Ramos (cell line): ENCODE data around the gene HEXB.

Source experiments
- in situ Hi-C: fragments of 300-500 bp; cut with MboI; formaldehyde crosslinking; loops from one replicate; pipeline ENCODE4 v1.14.3; 2022; ENCODE audit warnings: low sequenced_read_pairs; ENCODE audit not compliant: unreplicated experiment

HEXB gene

GRCh38 chr5:74684900-74685851 lies at the start of gene HEXB:
Gene HEXB, plus strand, starts transcription at chr5:74685233. Its CDS starts 28 bp downstream, at chr5:74685261.
- in situ Hi-C loops = no loop called here

- in situ Hi-C loops = no loop called here
Measured at GRCh38 chr5:74636149-74636548, 48.9 kb upstream of the HEXB start.

DNA sequence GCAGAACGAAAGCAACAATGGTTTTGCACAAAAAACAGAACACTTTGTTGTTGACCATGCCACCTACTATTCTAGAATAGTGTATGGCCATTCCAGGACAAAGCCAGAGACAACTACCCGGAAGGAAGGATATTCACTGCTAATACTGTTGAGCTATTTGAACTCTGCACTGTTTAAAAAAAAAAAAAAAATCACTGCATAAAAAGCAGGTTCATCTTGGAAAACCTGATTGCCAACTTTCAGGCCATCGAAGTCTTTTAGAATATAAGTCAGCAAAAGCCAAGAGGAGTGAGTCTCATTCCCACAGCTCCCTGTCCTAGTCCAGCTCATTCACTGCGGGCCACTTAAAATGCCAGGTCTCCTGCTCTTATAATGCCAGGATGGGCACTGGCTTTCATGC lies 48.5 kb upstream of the HEXB start:
- in situ Hi-C loops = no loop called here

GRCh38 chr5:74638544-74638969 lies 46.5 kb upstream of the HEXB start:
- in situ Hi-C loops = no loop called here

DNA sequence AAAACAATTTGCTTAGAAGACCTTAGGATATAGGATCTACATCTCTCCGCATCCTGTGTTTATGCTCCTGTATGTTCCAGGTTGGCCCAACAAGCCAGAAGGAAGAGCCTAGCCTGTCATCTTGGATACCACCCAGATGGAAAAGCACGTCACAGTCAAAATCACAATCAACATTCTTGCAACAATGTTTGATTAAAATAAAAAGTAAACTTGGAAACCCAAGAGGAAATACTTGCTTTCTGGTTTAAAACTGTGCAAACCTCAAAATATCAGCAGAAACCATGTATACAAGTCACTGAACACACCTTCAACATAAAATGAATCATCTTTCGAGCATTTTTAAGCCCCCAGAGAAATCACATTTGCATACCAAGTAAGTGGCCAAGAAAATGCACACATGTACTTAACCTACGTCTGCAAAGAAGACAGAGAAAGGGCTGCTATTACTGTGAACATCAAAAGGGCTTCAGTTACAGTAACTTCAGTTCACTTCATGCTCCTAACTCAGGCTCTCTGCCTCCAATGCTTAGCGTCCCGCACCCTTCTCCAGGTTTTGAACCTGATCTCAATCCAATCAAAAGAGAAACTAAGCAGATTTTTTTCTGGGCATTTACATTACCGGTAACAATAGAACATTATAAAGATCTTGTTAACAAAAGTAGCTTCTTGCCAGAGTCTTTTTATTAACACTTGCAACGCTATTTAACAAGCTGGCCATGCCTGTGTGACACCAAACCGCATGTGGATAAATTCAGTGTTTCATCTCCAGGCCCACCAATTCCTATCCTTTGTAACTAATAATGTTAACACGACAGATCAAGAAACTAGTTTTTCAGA lies 45.8 kb upstream of the HEXB start:
- in situ Hi-C loops = no loop called here

GRCh38 chr5:74639807-74640449 lies 45.1 kb upstream of the HEXB start:
- in situ Hi-C loops = loop anchor here (10.0 kb wide), 1 partner anchor 245 kb away; no protein-coding TSS in a partner anchor

- in situ Hi-C loops = loop anchor here (10.0 kb wide), 1 partner anchor 246 kb away; no protein-coding TSS in a partner anchor
Measured at GRCh38 chr5:74640450-74640953, 44.5 kb upstream of the HEXB start, which contains the start of gene ENC1. Gene ENC1, minus strand, starts transcription at chr5:74640728. Its CDS starts 4,243 bp downstream, at chr5:74636485.

DNA sequence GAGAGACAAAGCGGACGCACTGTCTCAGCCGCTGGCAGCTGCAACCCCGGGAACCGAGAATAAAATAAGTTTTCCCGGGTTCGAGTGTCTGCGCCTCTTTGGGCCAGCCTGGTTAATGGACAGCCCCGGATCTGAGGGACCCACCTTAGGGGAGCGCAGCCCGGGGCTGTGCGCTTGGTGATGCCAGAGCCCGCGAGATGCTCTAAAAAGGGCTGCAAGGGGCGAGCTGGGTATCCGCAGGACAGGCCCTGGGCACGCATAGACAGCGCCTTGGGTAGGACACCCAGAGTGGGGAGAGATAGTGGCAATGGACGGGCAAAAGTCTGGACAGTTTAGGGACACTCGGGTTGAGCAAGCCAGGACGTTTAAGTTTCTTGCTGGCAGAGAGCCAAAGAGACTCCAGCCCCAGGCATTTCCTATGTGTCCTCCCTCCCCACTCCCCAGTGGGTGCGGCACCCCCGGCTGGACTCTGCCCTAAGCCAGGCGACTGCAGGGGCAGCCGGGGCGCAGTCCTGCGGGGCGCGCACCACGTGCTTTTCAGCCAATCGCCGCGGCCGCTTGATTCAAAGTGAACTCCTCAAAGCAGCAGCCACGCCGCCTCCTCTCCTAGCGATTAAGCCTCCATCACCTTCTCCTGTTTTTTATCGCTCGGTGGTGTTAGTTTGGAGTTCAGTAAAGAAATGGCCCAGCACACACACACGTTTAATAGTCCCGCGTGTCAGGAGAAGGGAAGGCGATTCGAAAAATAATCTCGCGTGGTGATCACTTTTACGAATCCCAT lies 43.9 kb upstream of the HEXB start:
- in situ Hi-C loops = loop anchor here (10.0 kb wide), 1 partner anchor 246 kb away; no protein-coding TSS in a partner anchor

GRCh38 chr5:74641735-74642542 lies 43.1 kb upstream of the HEXB start:
- in situ Hi-C loops = loop anchor here (10.0 kb wide), 1 partner anchor 247 kb away; no protein-coding TSS in a partner anchor

DNA sequence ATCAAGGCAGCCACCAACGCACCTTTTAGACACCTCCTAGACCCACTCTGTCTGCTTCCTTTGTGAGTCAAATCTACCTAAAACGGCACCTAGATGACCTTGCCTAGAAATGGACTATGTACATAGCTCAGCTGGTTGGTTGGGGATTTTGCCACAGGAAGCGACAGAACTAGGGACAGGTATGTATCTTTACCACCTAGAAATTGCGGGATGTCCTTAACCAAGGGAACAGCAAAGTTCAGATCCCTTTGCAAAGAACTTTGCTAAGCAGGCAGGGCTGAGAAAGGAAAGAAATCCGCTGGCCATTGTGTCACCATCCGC lies 42.5 kb upstream of the HEXB start:
- in situ Hi-C loops = loop anchor here (10.0 kb wide), 1 partner anchor 248 kb away; no protein-coding TSS in a partner anchor

DNA sequence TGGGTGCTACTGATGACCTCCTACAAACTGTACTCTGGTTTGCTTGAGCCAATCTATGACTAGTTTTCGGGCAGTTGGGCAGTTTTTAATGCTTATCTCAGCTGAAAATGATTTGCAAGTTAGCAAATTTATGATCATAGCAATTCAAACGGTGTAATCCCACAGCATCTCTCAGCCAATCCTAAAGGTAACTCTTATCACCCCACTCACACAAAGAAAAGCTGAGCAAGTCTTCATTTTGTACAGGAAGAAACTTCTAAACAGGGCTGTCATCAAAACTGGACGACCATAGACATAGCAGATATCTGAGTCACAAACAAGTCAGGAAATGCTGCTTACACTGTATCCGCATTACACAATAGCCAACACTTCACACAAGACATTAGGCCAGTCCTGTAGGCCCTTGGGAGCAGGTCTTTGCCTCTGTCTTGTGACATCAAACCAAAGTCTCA lies 41.9 kb upstream of the HEXB start:
- in situ Hi-C loops = loop anchor here (10.0 kb wide), 1 partner anchor 248 kb away; no protein-coding TSS in a partner anchor

DNA sequence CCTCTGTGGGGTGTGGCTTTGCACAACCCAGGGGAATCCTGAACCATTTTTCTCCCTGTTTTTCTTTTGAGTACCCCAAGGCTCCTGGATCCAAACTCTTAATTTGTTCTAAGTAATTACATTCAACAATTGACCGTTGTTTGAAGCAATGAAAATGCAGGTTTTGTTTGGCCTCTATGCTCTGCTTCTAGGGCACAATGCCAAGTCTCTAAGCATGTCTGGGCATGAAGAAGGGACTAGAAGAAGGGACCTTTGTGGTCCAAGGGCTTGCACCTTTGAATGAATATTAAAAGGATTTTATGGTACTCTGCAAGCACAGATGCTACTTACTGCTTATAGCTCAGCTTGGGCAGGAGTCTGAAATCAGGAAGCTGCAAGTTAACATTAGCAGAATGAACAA lies 37.9 kb upstream of the HEXB start:
- in situ Hi-C loops = loop anchor here (10.0 kb wide), 1 partner anchor 252 kb away; no protein-coding TSS in a partner anchor

- in situ Hi-C loops = loop anchor here (10.0 kb wide), 1 partner anchor 254 kb away; no protein-coding TSS in a partner anchor
Measured at GRCh38 chr5:74648835-74649293, 36.2 kb upstream of the HEXB start.

DNA sequence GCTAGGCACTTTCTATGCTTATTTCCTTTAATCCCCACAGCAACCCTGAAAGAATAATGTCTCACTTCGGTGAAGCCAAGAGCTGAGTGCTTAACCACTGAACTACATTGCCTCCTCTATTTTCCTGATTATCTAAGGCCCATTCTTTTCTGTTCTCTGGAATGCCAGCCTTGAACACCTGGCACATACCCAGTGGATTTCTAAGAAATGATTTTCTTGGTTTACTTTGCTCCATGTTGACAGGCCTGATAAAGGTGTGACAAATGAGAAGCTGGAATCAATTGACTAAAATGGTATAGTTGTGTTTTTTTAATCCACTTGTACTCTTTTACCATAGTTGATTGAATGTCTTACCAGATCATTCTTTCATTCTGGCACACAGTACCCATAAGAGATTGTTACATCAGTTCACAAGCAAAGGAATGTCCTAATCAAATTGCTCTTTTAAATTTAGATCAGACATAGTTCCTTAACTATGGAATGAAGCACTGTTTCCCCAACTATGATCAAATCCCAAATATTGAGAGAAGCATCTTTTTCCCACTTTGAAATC lies 35.5 kb upstream of the HEXB start:
- in situ Hi-C loops = loop anchor here (10.0 kb wide), 1 partner anchor 255 kb away; no protein-coding TSS in a partner anchor

DNA sequence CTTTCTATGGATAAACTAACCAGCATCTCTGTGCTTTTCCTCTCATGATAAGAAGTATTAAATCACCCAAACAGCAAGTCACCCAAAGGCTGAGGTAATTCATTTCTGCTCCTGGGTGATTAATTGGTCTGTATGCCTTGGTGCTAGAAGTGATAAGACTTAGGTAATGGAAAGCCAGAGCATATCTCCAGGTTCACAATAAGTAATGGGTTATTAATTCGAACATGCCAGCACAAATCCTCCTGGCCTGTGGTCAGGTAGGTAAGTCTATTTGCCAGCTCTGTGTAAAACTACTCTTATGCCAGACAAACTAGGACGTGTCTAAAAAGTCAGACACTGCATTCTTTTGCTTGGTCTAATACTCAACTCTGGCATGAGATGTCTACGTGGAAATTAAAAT lies 33.3 kb upstream of the HEXB start:
- in situ Hi-C loops = loop anchor here (5.0 to 25.0 kb wide), 2 partner anchors 261 to 749 kb away; no protein-coding TSS in a partner anchor

GRCh38 chr5:74652576-74652975 lies 32.5 kb upstream of the HEXB start:
- in situ Hi-C loops = loop anchor here (5.0 to 25.0 kb wide), 2 partner anchors 260 to 750 kb away; no protein-coding TSS in a partner anchor

- in situ Hi-C loops = loop anchor here (5.0 to 25.0 kb wide), 2 partner anchors 258 to 752 kb away; no protein-coding TSS in a partner anchor
Measured at GRCh38 chr5:74653991-74654390, 31.0 kb upstream of the HEXB start.
